CD4-positive, alpha-beta T cell (primary cell): ENCODE measurements around the gene MITD1. TPM values are rescaled to one million over a fixed set of nuclear protein-coding genes. Genes with fewer than 3 reads are reported as not detected.
A peak's percentile ranks its signal among the peaks of the same experiment; 100 is the strongest.

Source experiments
- ATAC-seq: fragments of 200-7000 bp; cut with Tn5 transposase; one replicate; pipeline ENCODE4 v1.10.0; 2022; ENCODE audit warnings: mild to moderate bottlenecking; ENCODE audit not compliant: poor library complexity
- CTCF ChIA-PET: fragments of 350-600 bp; sonication (Branson Sonifier 250); formaldehyde crosslinking; loops from one replicate; lab custom pipeline; 2021; ENCODE audit warnings: antibody characterized with exemption, inconsistent platforms; lab: Charles Lee
- POLR2A ChIA-PET: fragments of 350-600 bp; sonication (Branson Sonifier 250); formaldehyde crosslinking; loops from one replicate; lab custom pipeline; 2021; ENCODE audit warnings: antibody characterized with exemption, inconsistent platforms; lab: Charles Lee
- DNase-seq, 14 experiments: peaks; one replicate each; pipeline ENCODE4 v3.0.0-alpha.2; 2013 to 2020; ENCODE audit warnings: mixed read lengths in 2 of 14
- H3K27ac ChIP-seq, 2 donors: one replicate each; pipeline versions ENCODE4 v1.5.1 to v1.7.0; 2013; ENCODE audit warnings: low read length in 2 of 2, low read depth in 1 of 2, mild to moderate bottlenecking in 1 of 2
- H3K27me3 ChIP-seq, 2 experiments: 1 replicate in 1 of 2; 2 replicates in 1 of 2; pipeline versions ENCODE4 v1.6.1 to v1.7.0; 2013; ENCODE audit warnings: low read length in 2 of 2, control low read depth in 1 of 2, mild to moderate bottlenecking in 1 of 2, moderate library complexity in 1 of 2; ENCODE audit not compliant: insufficient read depth in 2 of 2, control insufficient read depth in 1 of 2
- H3K36me3 ChIP-seq: one replicate; pipeline ENCODE4 v1.6.1; 2013; ENCODE audit warnings: low read length, control low read depth; ENCODE audit not compliant: insufficient read depth
- H3K4me1 ChIP-seq: one replicate; pipeline ENCODE4 v1.6.1; 2013; ENCODE audit warnings: low read length, control low read depth; ENCODE audit not compliant: insufficient read depth
- H3K4me3 ChIP-seq: one replicate; pipeline ENCODE4 v1.5.1; 2013; ENCODE audit warnings: mild to moderate bottlenecking, low read length, moderate library complexity
- H3K9me3 ChIP-seq, 2 experiments: 1 replicate in 1 of 2; 2 replicates in 1 of 2; pipeline versions ENCODE4 v1.6.1 to v1.7.0; 2013; ENCODE audit warnings: low read length in 2 of 2, mild to moderate bottlenecking in 2 of 2, control low read depth in 1 of 2, moderate library complexity in 1 of 2; ENCODE audit not compliant: control insufficient read depth in 1 of 2, insufficient read depth in 1 of 2
- H3K27ac Mint-ChIP-seq: one replicate; pipeline ENCODE4 v1.8.0; 2020; ENCODE audit warnings: mixed read lengths
- H3K27me3 Mint-ChIP-seq: one replicate; pipeline ENCODE4 v1.8.0; 2021; ENCODE audit warnings: mixed read lengths
- H3K36me3 Mint-ChIP-seq: one replicate; pipeline ENCODE4 v1.8.0; 2021; ENCODE audit warnings: low read depth, mixed read lengths
- H3K4me1 Mint-ChIP-seq: one replicate; pipeline ENCODE4 v1.8.0; 2021; ENCODE audit warnings: low read depth, mixed read lengths
- H3K4me3 Mint-ChIP-seq: one replicate; pipeline ENCODE4 v1.8.0; 2020; ENCODE audit warnings: mild to moderate bottlenecking, mixed read lengths
- H3K9me3 Mint-ChIP-seq: one replicate; pipeline ENCODE4 v1.8.0; 2020; ENCODE audit warnings: mixed read lengths
- intact Hi-C, 2 experiments: fragments of 100-400 bp; cut with DNase I in 1 of 2; cut with micrococcal nuclease in 1 of 2; formaldehyde crosslinking; loops; one replicate each; pipeline versions ENCODE4 v1.15.1 to v1.9.0; 2023 to 2025; cut with DNase I, micrococcal nuclease
- total RNA-seq, 174 experiments: library from RNA in 2 of 174; stranded (reverse) in 2 of 174; gene quantifications; one replicate each; pipeline ENCODE4 v1.2.3 and lab custom pipeline; 2021 to 2026
- TF ChIP-seq, protein P1 (sequence below): fragments of 200-600 bp; IDR thresholded peaks from one replicate; pipeline ENCODE4 v1.8.0; 2022; ENCODE audit warnings: antibody characterized with exemption, mild to moderate bottlenecking

Gene MITD1
- total RNA-seq, 2 experiments from 2014 or later, result 14.1 to 14.6 TPM

DNA sequence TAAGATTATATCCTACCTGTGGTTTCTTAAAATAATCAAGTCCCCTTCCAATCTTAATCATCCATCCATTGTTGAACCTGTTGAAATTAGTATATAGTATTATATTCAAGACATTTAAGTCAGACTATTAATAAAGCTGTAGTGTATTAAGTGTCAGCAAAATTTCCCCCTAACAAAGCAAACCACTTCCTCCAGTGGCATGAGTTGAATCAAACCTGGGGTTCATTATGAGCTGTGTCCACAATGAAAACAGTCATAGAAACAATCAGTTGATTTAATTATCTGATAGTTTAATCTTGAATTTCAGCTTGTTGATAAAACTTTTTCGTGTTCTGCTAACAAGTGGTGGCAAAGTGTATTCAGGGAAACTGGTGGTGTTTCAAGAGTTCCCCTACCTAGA, 11.3 kb downstream of the MITD1 start:
- no peak overlapping the region for H3K4me3 ChIP-seq
- TF ChIP-seq, protein P1, sequence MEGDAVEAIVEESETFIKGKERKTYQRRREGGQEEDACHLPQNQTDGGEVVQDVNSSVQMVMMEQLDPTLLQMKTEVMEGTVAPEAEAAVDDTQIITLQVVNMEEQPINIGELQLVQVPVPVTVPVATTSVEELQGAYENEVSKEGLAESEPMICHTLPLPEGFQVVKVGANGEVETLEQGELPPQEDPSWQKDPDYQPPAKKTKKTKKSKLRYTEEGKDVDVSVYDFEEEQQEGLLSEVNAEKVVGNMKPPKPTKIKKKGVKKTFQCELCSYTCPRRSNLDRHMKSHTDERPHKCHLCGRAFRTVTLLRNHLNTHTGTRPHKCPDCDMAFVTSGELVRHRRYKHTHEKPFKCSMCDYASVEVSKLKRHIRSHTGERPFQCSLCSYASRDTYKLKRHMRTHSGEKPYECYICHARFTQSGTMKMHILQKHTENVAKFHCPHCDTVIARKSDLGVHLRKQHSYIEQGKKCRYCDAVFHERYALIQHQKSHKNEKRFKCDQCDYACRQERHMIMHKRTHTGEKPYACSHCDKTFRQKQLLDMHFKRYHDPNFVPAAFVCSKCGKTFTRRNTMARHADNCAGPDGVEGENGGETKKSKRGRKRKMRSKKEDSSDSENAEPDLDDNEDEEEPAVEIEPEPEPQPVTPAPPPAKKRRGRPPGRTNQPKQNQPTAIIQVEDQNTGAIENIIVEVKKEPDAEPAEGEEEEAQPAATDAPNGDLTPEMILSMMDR, result no peak
- no peak for DNase-seq
- H3K27ac ChIP-seq, result no peak overlapping the region
- intact Hi-C loops, result no loop called here
- peaks cover 5% of the 10 kb centered on the region for H3K4me1 ChIP-seq
- peak overlapping the region; percentile 20 for H3K27ac Mint-ChIP-seq
- no peak overlapping the region for H3K4me3 Mint-ChIP-seq
- no peaks in the 10 kb centered on the region for H3K9me3 ChIP-seq
- no peaks in the 10 kb centered on the region for H3K27me3 Mint-ChIP-seq
- no peaks in the 10 kb centered on the region for H3K9me3 Mint-ChIP-seq
- peaks cover 94% of the 10 kb centered on the region for H3K36me3 Mint-ChIP-seq
- CTCF ChIA-PET, result interaction anchor here (0.6 kb wide), 1 partner anchor 315 kb away, joined by 3 read pairs; no protein-coding TSS in a partner anchor
- POLR2A ChIA-PET, result interaction anchor here (1.1 to 3.1 kb wide), 4 partner anchors 8 to 29 kb away, joined by 3 to 15 read pairs (median 5); partner anchors contain the start of genes LIPT1, MITD1, MRPL30 and TSGA10
- H3K4me1 Mint-ChIP-seq, result peaks cover 5% of the 10 kb centered on the region
- peaks cover 71% of the 10 kb centered on the region for H3K36me3 ChIP-seq
- H3K27me3 ChIP-seq, result no peaks in the 10 kb centered on the region
- no peak for ATAC-seq

DNA sequence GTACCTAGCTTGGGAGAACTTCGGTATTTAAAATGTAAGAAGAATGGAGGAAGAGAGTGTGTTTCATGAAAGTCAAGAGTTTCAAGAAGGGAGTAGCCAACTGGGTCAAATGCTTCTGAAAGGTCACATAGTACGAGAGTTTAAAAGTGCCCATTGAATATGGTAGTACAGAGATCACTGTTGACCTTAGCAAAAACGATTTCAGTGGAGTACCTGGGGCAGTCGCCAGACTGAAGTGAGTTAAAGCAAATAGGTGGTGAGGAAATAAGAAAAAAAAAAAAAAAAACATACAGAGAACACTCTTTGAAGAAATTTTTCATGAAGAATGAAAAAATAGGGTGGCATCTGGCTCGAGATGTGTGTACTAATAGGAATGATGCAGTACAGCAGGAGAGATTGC, 14.6 kb downstream of the MITD1 start:
- ChIA-PET POLR2A (interaction anchor here (0.8 to 1.7 kb wide), 3 partner anchors 8 to 52 kb away, joined by 3 to 7 read pairs (median 4); partner anchors contain the start of genes LIPT1 and TSGA10), CTCF (no interaction called here)
- H3K9me3 ChIP-seq, result no peaks in the 10 kb centered on the region
- intact Hi-C loops, result no loop called here
- no peaks in the 10 kb centered on the region for H3K27me3 ChIP-seq
- Mint-ChIP-seq H3K4me1 (no peaks in the 10 kb centered on the region), H3K36me3 (peaks cover 83% of the 10 kb centered on the region), H3K27me3 (no peaks in the 10 kb centered on the region), H3K4me3 (no peak overlapping the region), H3K27ac (peak overlapping the region; percentile 61), H3K9me3 (no peaks in the 10 kb centered on the region)
- no peak overlapping the region for H3K4me3 ChIP-seq
- ATAC-seq, result no peak
- no peak overlapping the region for H3K27ac ChIP-seq
- no peak for DNase-seq
- H3K36me3 ChIP-seq, result peaks cover 62% of the 10 kb centered on the region
- TF ChIP-seq, protein P1, result no peak
- H3K4me1 ChIP-seq, result no peaks in the 10 kb centered on the region

DNA sequence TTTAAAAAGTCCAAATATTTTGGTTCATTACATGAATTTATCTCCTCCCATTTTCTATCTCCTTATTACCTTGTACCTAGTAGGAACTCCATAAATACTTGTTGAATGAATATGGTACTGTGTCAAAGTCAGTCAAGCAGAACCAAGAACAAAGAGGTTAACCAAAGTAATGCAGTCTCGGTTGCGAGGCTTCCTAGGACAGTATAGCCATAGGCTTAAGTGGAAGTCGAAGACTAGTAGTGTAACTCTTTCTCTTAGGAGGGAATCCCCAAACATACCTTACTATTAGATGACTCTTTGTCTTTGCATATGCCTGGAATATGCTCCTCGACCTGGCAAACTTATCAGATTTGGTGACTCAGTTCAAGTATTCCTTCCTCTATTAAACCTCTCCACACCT, 21.3 kb downstream of the MITD1 start:
- H3K27ac Mint-ChIP-seq, result peak overlapping the region; percentile 68
- H3K9me3 Mint-ChIP-seq, result no peaks in the 10 kb centered on the region
- H3K4me1 Mint-ChIP-seq, result peaks cover 43% of the 10 kb centered on the region
- ATAC-seq (no peak), DNase-seq (no peak)
- no peak overlapping the region for H3K27ac ChIP-seq
- no peaks in the 10 kb centered on the region for H3K27me3 Mint-ChIP-seq
- H3K4me3 ChIP-seq, result no peak overlapping the region
- peak overlapping the region; percentile 26 for H3K4me3 Mint-ChIP-seq
- peaks cover 12% of the 10 kb centered on the region for H3K4me1 ChIP-seq
- intact Hi-C loops, result loop anchor here (5.0 to 10.0 kb wide), 5 partner anchors 325 to 1165 kb away; partner anchors contain the start of genes COA5 (in 1 of the 2), REV1 (in 1 of the 2), TMEM131 (in 1 of the 2) and UNC50 (in 1 of the 2)
- H3K27me3 ChIP-seq, result no peaks in the 10 kb centered on the region
- H3K9me3 ChIP-seq, result no peaks in the 10 kb centered on the region
- ChIA-PET POLR2A (no interaction called here), CTCF (no interaction called here)
- H3K36me3 Mint-ChIP-seq, result peaks cover 74% of the 10 kb centered on the region
- H3K36me3 ChIP-seq, result peaks cover 28% of the 10 kb centered on the region
- TF ChIP-seq, protein P1, result no peak
